AG09309 (cell line): Measurements from ENCODE around the gene PGPEP1.
"Not testable (repeated sequence)": the region's sequence is repeated elsewhere in the genome, so short reads cannot be mapped to it uniquely, and the experiment has no call there.

Experiments used
- DNase-seq: peaks from one replicate; pipeline ENCODE4 v3.0.0-alpha.2; 2010; ENCODE audit warnings: low read depth
- H3K4me3 ChIP-seq: 2 replicates; pipeline ENCODE4 v1.5.1; 2011; ENCODE audit warnings: mild to moderate bottlenecking, low read depth, low read length, moderate library complexity; ENCODE audit not compliant: control insufficient read depth
- CTCF ChIP-seq: IDR thresholded peaks from 2 replicates; pipeline ENCODE4 v1.5.1; 2011; ENCODE audit warnings: mild to moderate bottlenecking, low read depth, low read length, inconsistent platforms; ENCODE audit not compliant: insufficient read depth, control insufficient read depth; ENCODE audit errors: missing control alignments

Gene PGPEP1

GRCh38 chr19:18321734-18322102 lies 18.7 kb upstream of the PGPEP1 start:
- peak overlapping the region; percentile 79 for H3K4me3 ChIP-seq
- no peak for DNase-seq
- TF ChIP-seq CTCF = no peak

- DNase-seq = no peak
- peak overlapping the region; percentile 79 for H3K4me3 ChIP-seq
- peak; percentile 41 for TF ChIP-seq CTCF
These were observed 18.1 kb upstream of the PGPEP1 start for GRCh38 chr19:18322318-18322758.

GRCh38 chr19:18322759-18323460 lies 17.5 kb upstream of the PGPEP1 start, which contains the start of gene LSM4:
TSS of gene LSM4 (minus strand) at chr19:18323076. CDS start at chr19:18323020, 56 bp downstream.
- peak; percentile 71 for DNase-seq
- H3K4me3 ChIP-seq = peak within 1 kb of the TSS; percentile 79
- TF ChIP-seq CTCF = peak; percentile 37

GRCh38 chr19:18324373-18324731 lies 16.0 kb upstream of the PGPEP1 start:
- not testable (repeated sequence) for H3K4me3 ChIP-seq, DNase-seq

- no peak overlapping the region for H3K4me3 ChIP-seq
- TF ChIP-seq CTCF = no peak
- DNase-seq = no peak
These were observed 13.6 kb upstream of the PGPEP1 start for GRCh38 chr19:18326772-18327171.

- peak; percentile 87 for TF ChIP-seq CTCF
- DNase-seq = peak; percentile 94
- peak overlapping the region; percentile 21 for H3K4me3 ChIP-seq
These were observed 11.9 kb upstream of the PGPEP1 start for GRCh38 chr19:18328340-18329034.

GRCh38 chr19:18329035-18329376 lies 11.4 kb upstream of the PGPEP1 start:
- no peak for TF ChIP-seq CTCF
- no peak overlapping the region; the same call in 1 of the 2 replicates for H3K4me3 ChIP-seq
- DNase-seq = no peak
